OCI-LY7 (cell line): ENCODE data around the gene SPOCK1.

ENCODE experiments used
- CTCF ChIP-seq: fragments of 200-600 bp; sonication (generic); conservative IDR thresholded peaks from 2 replicates; pipeline ENCODE4 v1.5.1; 2014; ENCODE audit warnings: mild to moderate bottlenecking, antibody characterized with exemption, low read length, moderate library complexity, mixed read lengths
- EZH2phosphoT487 ChIP-seq: fragments of 200-600 bp; sonication (generic); IDR thresholded peaks from 2 replicates; pipeline ENCODE4 v1.6.1; 2018; ENCODE audit warnings: low read depth, borderline replicate concordance, mild to moderate bottlenecking, mixed run types, antibody characterized with exemption, low read length, moderate library complexity, mixed read lengths

GRCh38 chr5:137385064-137385463, 114.1 kb downstream of the SPOCK1 start:
- TF ChIP-seq CTCF: no peak
- no peak for TF ChIP-seq EZH2phosphoT487
